Glomerular endothelial cell (primary cell): ENCODE measurements around the gene CARMIL1. TPM values are rescaled to one million over a fixed set of nuclear protein-coding genes. Genes with fewer than 3 reads are reported as not detected.

Source experiments
- DNase-seq: peaks from one replicate; pipeline ENCODE4 v3.0.0-alpha.2; 2011; ENCODE audit warnings: low read depth, low spot score; ENCODE audit errors: extremely low read depth
- total RNA-seq: library from RNA; depleted of rRNA; stranded (reverse); fragments of >200 nt; gene quantifications from 2 replicates; pipeline ENCODE4 v1.2.3, GENCODE V29; 2015

The CARMIL1 gene
- total RNA-seq: 6.4 and 7.8 TPM in 2 replicates

- no peak for DNase-seq
These were observed at the start of gene CARMIL1 for GRCh38 chr6:25278914-25279747. Gene CARMIL1 (plus strand): TSS chr6:25279374. CDS start chr6:25279796, 422 bp downstream.

GRCh38 chr6:25229671-25230321, 49.4 kb upstream of the CARMIL1 start:
- DNase-seq: no peak

GRCh38 chr6:25232479-25232878, 46.7 kb upstream of the CARMIL1 start:
- no peak for DNase-seq

GRCh38 chr6:25233226-25233625, 45.9 kb upstream of the CARMIL1 start:
- DNase-seq: no peak

GRCh38 chr6:25237579-25237978, 41.6 kb upstream of the CARMIL1 start:
- DNase-seq: no peak

GRCh38 chr6:25239059-25239458, 40.1 kb upstream of the CARMIL1 start:
- DNase-seq: no peak

- DNase-seq: no peak
These were observed 39.7 kb upstream of the CARMIL1 start for GRCh38 chr6:25239498-25239897.

- no peak for DNase-seq
These were observed 36.6 kb upstream of the CARMIL1 start for GRCh38 chr6:25242567-25242966.

GRCh38 chr6:25244865-25245264, 34.3 kb upstream of the CARMIL1 start:
- DNase-seq: no peak

GRCh38 chr6:25248123-25248522, 31.1 kb upstream of the CARMIL1 start:
- DNase-seq: no peak

GRCh38 chr6:25249133-25249532, 30.0 kb upstream of the CARMIL1 start:
- no peak for DNase-seq

- no peak for DNase-seq
These were observed 28.3 kb upstream of the CARMIL1 start for GRCh38 chr6:25250878-25251277.

GRCh38 chr6:25251426-25251825, 27.7 kb upstream of the CARMIL1 start:
- DNase-seq: no peak

GRCh38 chr6:25253351-25253750, 25.8 kb upstream of the CARMIL1 start:
- no peak for DNase-seq

GRCh38 chr6:25254671-25255070, 24.5 kb upstream of the CARMIL1 start:
- no peak for DNase-seq

- DNase-seq: no peak
These were observed 21.4 kb upstream of the CARMIL1 start for GRCh38 chr6:25257686-25258348.

GRCh38 chr6:25259756-25260155, 19.4 kb upstream of the CARMIL1 start:
- DNase-seq: no peak

- DNase-seq: no peak
These were observed 15.5 kb upstream of the CARMIL1 start for GRCh38 chr6:25263657-25264056.

GRCh38 chr6:25266456-25267100, 12.6 kb upstream of the CARMIL1 start:
- DNase-seq: no peak

GRCh38 chr6:25267662-25268061, 11.5 kb upstream of the CARMIL1 start:
- DNase-seq: no peak

GRCh38 chr6:25270559-25270958, 8.6 kb upstream of the CARMIL1 start:
- DNase-seq: no peak
